HepG2 (cell line): Measurements from ENCODE around the gene TTLL11. TPM values are rescaled to one million over a fixed set of nuclear protein-coding genes. Genes with fewer than 3 reads are reported as not detected.

Source experiments
- ATAC-seq: fragments of 200-7000 bp; cut with Tn5 transposase; 3 replicates; pipeline ENCODE4 v1.9.1; 2020; ENCODE audit warnings: mild to moderate bottlenecking, moderate library complexity
- BruUV-seq: library from RNA; stranded (reverse); fragments of 400-500 nt; replicated peaks from 2 replicates; lab custom pipeline; 2021; lab: Mats Ljungman, UMichigan
- CTCF ChIA-PET: fragments of 300-600 bp; formaldehyde crosslinking; extraction: SDS; loops from one replicate; lab custom pipeline; 2021; ENCODE audit warnings: low total read pairs, inconsistent platforms, low intra/inter-chr PET ratio; lab: Yijun Ruan, JAX
- POLR2A ChIA-PET: fragments of 350-600 bp; sonication (Branson Sonifier 250); formaldehyde crosslinking; loops from one replicate; lab custom pipeline; 2020; ENCODE audit warnings: antibody characterized with exemption, inconsistent platforms; lab: Yijun Ruan, JAX
- DNase-seq: peaks from one replicate; pipeline ENCODE4 v3.0.0-alpha.2; 2015; ENCODE audit warnings: low spot score
- FAIRE-seq: peaks from 3 replicates; lab custom pipeline; 2011; peaks lifted over from hg19 to GRCh38; lab: Jason Lieb, UNC
- H2AFZ ChIP-seq: one replicate; pipeline ENCODE4 v1.6.1; 2011; ENCODE audit warnings: low read length, inconsistent platforms
- H3K27ac ChIP-seq: fragments of 300-600 bp; 3 replicates; pipeline ENCODE4 v1.8.0; 2011; ENCODE audit warnings: mixed run types, mild to moderate bottlenecking, mixed read lengths, low read length, inconsistent platforms; ENCODE audit not compliant: insufficient read depth; ENCODE audit errors: extremely low read length
- H3K27me3 ChIP-seq, 2 experiments: fragments of 200-600 bp in 1 of 2; 2 replicates in 1 of 2; 3 replicates in 1 of 2; pipeline versions ENCODE4 v1.6.0 to v1.8.0; 2011; ENCODE audit warnings: low read length in 2 of 2, mild to moderate bottlenecking in 2 of 2, moderate library complexity in 2 of 2, inconsistent platforms in 1 of 2; ENCODE audit not compliant: insufficient read depth in 2 of 2, control insufficient read depth in 1 of 2
- H3K36me3 ChIP-seq, 2 experiments: fragments of 200-600 bp in 1 of 2; replicated peaks in 1 of 2; 2 replicates in 1 of 2; 3 replicates in 1 of 2; pipeline versions ENCODE4 v1.5.1 to v1.8.0; 2011; ENCODE audit warnings: low read length in 2 of 2, inconsistent platforms in 1 of 2; ENCODE audit not compliant: insufficient read depth in 2 of 2, control insufficient read depth in 1 of 2
- H3K4me1 ChIP-seq: 2 replicates; pipeline ENCODE4 v1.5.1; 2012; ENCODE audit warnings: low read length, inconsistent platforms; ENCODE audit not compliant: insufficient read depth
- H3K4me2 ChIP-seq: 2 replicates; pipeline ENCODE4 v1.6.0; 2011; ENCODE audit warnings: low read depth, low read length, inconsistent platforms
- H3K4me3 ChIP-seq, 3 experiments: fragments of 200-600 bp in 1 of 3; sonication (generic), shearing (Covaris generic) in 1 of 3; replicated peaks in 1 of 3; 2 replicates each; pipeline ENCODE4 v1.5.1; 2011 to 2016; ENCODE audit warnings: low read length in 3 of 3, inconsistent platforms in 2 of 3, low read depth in 2 of 3, mild to moderate bottlenecking in 2 of 3, control low read depth in 1 of 3, mixed read lengths in 1 of 3; ENCODE audit not compliant: insufficient read depth in 1 of 3
- H3K79me2 ChIP-seq: one replicate; pipeline ENCODE4 v1.6.1; 2011; ENCODE audit warnings: low read length, inconsistent platforms; ENCODE audit not compliant: insufficient read depth
- H3K9ac ChIP-seq: 2 replicates; pipeline ENCODE4 v1.6.0; 2011; ENCODE audit warnings: mild to moderate bottlenecking, low read depth, low read length, inconsistent platforms; ENCODE audit not compliant: insufficient read depth
- H3K9me3 ChIP-seq: 2 replicates; pipeline ENCODE4 v1.5.1; 2012; ENCODE audit warnings: mild to moderate bottlenecking, low read length
- H4K20me1 ChIP-seq: 2 replicates; pipeline ENCODE4 v1.6.0; 2011; ENCODE audit warnings: inconsistent platforms, mild to moderate bottlenecking, low read length, moderate library complexity; ENCODE audit not compliant: insufficient read depth
- MAFK ChIP-seq, 2 experiments: IDR thresholded peaks in 1 of 2; conservative IDR thresholded peaks in 1 of 2; 2 replicates each; pipeline ENCODE4 v1.6.1; 2011; ENCODE audit warnings: improper control_type of control experiment in 2 of 2, low read length in 2 of 2
- REPIN1 ChIP-seq: sonication (generic); formaldehyde crosslinking; IDR thresholded peaks from 2 replicates; pipeline ENCODE4 v1.8.0; 2022; ENCODE audit warnings: missing genetic modification reagents, low read depth, mild to moderate bottlenecking, borderline replicate concordance
- WGBS: methylation state at CpG from one replicate; pipeline ENCODE4 v1.1.6; 2017; ENCODE audit warnings: low lambda C conversion rate; 5-methylcytosine and 5-hydroxymethylcytosine counted together
- in situ Hi-C: cut with HindIII; loops from 2 replicates; pipeline ENCODE4 v1.10.0; 2017; ENCODE audit warnings: low pct_unique_long_range_greater_than_20kb; ENCODE audit not compliant: extremely low pct_ligation_motif_present
- intact Hi-C: fragments of 100-400 bp; cut with micrococcal nuclease; formaldehyde crosslinking; loops from one replicate; pipeline ENCODE4 v1.10.0; 2022; ENCODE audit not compliant: unreplicated experiment
- polyA plus RNA-seq, 8 experiments: library from polyadenylated mRNA; depleted of rRNA in 3 of 8; stranded (reverse) in 7 of 8; unstranded in 1 of 8; fragments of >200 nt; fragmentation: Illumina TruSeq in 4 of 8; extraction: Trizol in 4 of 8; gene quantifications; 2 replicates each; pipeline versions ENCODE4 v1.2.1 to v1.2.3, GENCODE V29; 2011 to 2016; ENCODE audit warnings: low read depth in 4 of 8, missing spikeins in 1 of 8, mixed read lengths in 1 of 8; ENCODE audit not compliant: insufficient read depth in 1 of 8
- total RNA-seq, 5 experiments: library from RNA; depleted of rRNA; stranded (reverse); fragments of >200 nt; fragmentation: Illumina TruSeq; extraction: Trizol; gene quantifications; 2 replicates each; pipeline ENCODE4 v1.2.3, GENCODE V29; 2016; ENCODE audit warnings: low read depth in 1 of 5
- TF ChIP-seq, protein P1 (sequence below): sonication (generic); formaldehyde crosslinking; IDR thresholded peaks from 2 replicates; pipeline ENCODE4 v1.4.0; 2020; ENCODE audit warnings: missing genetic modification reagents; ENCODE audit errors: not compliant biosample characterization
- TF ChIP-seq, protein P2 (sequence below): sonication (generic); formaldehyde crosslinking; IDR thresholded peaks from 2 replicates; pipeline ENCODE4 v1.8.0; 2022; ENCODE audit warnings: mild to moderate bottlenecking, missing genetic modification reagents; ENCODE audit not compliant: insufficient replicate concordance
- TF ChIP-seq, protein P3 (sequence below), 2 experiments: IDR thresholded peaks; 2 replicates each; pipeline ENCODE4 v1.6.1; 2011 to 2012; ENCODE audit warnings: low read length in 2 of 2, borderline replicate concordance in 1 of 2, low read depth in 1 of 2, mild to moderate bottlenecking in 1 of 2, moderate library complexity in 1 of 2

TTLL11 gene
- total and polyA plus RNA-seq, 2 of the 13 experiments (the other 11 are each of a cell fraction or from before 2014, with no cell fraction given), result 4.5 to 5.2 TPM

DNA sequence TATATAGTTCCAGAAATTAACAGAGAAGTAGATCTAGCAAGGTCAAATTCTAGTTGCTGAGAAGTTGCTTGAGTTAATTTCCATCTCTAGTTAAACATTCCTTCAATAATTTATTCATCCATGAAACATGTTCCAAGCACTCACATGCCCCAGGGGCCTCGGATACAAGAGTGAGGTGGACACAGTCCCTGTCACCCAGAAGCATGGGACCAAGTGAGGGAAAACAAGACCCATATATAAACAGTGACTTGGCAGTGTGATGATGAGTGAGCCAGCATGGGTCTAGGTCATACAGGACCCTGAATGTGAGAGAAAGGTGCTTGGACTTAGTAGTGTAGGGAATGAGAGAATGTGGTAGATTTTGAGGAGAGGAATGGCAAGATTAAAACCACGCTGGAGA, 216.9 kb downstream of the TTLL11 start (continued):
- TF ChIP-seq, protein P1, sequence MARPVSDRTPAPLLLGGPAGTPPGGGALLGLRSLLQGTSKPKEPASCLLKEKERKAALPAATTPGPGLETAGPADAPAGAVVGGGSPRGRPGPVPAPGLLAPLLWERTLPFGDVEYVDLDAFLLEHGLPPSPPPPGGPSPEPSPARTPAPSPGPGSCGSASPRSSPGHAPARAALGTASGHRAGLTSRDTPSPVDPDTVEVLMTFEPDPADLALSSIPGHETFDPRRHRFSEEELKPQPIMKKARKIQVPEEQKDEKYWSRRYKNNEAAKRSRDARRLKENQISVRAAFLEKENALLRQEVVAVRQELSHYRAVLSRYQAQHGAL, result no peak
- TF ChIP-seq, protein P2, sequence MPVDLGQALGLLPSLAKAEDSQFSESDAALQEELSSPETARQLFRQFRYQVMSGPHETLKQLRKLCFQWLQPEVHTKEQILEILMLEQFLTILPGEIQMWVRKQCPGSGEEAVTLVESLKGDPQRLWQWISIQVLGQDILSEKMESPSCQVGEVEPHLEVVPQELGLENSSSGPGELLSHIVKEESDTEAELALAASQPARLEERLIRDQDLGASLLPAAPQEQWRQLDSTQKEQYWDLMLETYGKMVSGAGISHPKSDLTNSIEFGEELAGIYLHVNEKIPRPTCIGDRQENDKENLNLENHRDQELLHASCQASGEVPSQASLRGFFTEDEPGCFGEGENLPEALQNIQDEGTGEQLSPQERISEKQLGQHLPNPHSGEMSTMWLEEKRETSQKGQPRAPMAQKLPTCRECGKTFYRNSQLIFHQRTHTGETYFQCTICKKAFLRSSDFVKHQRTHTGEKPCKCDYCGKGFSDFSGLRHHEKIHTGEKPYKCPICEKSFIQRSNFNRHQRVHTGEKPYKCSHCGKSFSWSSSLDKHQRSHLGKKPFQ (CRISPR knock-in tag), result no peak

DNA sequence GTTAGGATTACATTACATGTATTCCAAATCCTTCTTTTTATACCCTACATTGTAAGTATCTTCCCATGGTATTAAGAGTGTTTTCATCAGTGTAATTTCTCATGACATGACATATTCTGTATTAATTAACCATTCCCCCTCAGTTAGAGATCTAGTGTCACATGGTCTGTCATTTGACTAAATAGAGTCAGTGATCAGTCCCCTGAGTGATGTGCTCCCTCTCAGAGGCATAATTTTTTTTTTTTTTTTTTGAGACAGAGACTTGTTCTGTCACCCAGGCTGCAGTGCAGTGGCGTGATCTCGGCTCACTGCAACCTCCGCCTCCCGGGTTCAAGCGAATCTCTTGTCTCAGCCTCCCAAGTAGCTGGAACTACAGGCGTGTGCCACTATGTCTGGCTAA, 218.6 kb downstream of the TTLL11 start:
- peaks cover 4 to 34% of the 10 kb centered on the region in 2 experiments; a peak in 3 of 5 replicates for H3K27me3 ChIP-seq
- in situ Hi-C loops (no loop called here), intact Hi-C loops (no loop called here)
- ChIA-PET CTCF (no interaction called here), POLR2A (no interaction called here)
- H3K79me2 ChIP-seq, result no peaks in the 10 kb centered on the region
- TF ChIP-seq, protein P3, sequence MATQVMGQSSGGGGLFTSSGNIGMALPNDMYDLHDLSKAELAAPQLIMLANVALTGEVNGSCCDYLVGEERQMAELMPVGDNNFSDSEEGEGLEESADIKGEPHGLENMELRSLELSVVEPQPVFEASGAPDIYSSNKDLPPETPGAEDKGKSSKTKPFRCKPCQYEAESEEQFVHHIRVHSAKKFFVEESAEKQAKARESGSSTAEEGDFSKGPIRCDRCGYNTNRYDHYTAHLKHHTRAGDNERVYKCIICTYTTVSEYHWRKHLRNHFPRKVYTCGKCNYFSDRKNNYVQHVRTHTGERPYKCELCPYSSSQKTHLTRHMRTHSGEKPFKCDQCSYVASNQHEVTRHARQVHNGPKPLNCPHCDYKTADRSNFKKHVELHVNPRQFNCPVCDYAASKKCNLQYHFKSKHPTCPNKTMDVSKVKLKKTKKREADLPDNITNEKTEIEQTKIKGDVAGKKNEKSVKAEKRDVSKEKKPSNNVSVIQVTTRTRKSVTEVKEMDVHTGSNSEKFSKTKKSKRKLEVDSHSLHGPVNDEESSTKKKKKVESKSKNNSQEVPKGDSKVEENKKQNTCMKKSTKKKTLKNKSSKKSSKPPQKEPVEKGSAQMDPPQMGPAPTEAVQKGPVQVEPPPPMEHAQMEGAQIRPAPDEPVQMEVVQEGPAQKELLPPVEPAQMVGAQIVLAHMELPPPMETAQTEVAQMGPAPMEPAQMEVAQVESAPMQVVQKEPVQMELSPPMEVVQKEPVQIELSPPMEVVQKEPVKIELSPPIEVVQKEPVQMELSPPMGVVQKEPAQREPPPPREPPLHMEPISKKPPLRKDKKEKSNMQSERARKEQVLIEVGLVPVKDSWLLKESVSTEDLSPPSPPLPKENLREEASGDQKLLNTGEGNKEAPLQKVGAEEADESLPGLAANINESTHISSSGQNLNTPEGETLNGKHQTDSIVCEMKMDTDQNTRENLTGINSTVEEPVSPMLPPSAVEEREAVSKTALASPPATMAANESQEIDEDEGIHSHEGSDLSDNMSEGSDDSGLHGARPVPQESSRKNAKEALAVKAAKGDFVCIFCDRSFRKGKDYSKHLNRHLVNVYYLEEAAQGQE (IDR thresholded peaks at IDR 0.05; ENCODE audit: borderline replicate concordance in 1 of 2, low read depth in 1 of 2, low read length in 2 of 2), result no peak
- TF ChIP-seq REPIN1, result no peak
- peak in 1 of 2 experiments; percentile 22; a peak in 1 of 4 replicates for TF ChIP-seq MAFK (conservative IDR thresholded peaks at IDR 0.05 in 1 of 2, IDR thresholded peaks at IDR 0.05 in 1 of 2; ENCODE audit: low read length in 2 of 2)
- H3K4me3 ChIP-seq, result no peak overlapping the region
- no peaks in the 10 kb centered on the region for H4K20me1 ChIP-seq
- no peaks in the 10 kb centered on the region for H3K4me1 ChIP-seq
- no peak overlapping the region for H3K9ac ChIP-seq
- no peaks in the 10 kb centered on the region for H3K36me3 ChIP-seq
- H3K27ac ChIP-seq, result no peak overlapping the region
- ATAC-seq, result no peak
- WGBS, result 27% methylated on average over 6 of the region's 6 CpGs
- BruUV-seq, result no TSS peak
- no peak for DNase-seq
- H2AFZ ChIP-seq, result no peak overlapping the region
- no peak overlapping the region for H3K4me2 ChIP-seq
- no peaks in the 10 kb centered on the region for H3K9me3 ChIP-seq
- no peak for FAIRE-seq
